GM18907 (cell line): Measurements from ENCODE around the gene NCOA7.

Source experiments
- ATAC-seq: cut with Tn5 transposase; IDR thresholded peaks from one replicate; pipeline ENCODE4 v1.9.1; 2021; ENCODE audit warnings: mild to moderate bottlenecking, moderate library complexity; ENCODE audit not compliant: unreplicated experiment

NCOA7 gene, protein sequence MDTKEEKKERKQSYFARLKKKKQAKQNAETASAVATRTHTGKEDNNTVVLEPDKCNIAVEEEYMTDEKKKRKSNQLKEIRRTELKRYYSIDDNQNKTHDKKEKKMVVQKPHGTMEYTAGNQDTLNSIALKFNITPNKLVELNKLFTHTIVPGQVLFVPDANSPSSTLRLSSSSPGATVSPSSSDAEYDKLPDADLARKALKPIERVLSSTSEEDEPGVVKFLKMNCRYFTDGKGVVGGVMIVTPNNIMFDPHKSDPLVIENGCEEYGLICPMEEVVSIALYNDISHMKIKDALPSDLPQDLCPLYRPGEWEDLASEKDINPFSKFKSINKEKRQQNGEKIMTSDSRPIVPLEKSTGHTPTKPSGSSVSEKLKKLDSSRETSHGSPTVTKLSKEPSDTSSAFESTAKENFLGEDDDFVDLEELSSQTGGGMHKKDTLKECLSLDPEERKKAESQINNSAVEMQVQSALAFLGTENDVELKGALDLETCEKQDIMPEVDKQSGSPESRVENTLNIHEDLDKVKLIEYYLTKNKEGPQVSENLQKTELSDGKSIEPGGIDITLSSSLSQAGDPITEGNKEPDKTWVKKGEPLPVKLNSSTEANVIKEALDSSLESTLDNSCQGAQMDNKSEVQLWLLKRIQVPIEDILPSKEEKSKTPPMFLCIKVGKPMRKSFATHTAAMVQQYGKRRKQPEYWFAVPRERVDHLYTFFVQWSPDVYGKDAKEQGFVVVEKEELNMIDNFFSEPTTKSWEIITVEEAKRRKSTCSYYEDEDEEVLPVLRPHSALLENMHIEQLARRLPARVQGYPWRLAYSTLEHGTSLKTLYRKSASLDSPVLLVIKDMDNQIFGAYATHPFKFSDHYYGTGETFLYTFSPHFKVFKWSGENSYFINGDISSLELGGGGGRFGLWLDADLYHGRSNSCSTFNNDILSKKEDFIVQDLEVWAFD

DNA sequence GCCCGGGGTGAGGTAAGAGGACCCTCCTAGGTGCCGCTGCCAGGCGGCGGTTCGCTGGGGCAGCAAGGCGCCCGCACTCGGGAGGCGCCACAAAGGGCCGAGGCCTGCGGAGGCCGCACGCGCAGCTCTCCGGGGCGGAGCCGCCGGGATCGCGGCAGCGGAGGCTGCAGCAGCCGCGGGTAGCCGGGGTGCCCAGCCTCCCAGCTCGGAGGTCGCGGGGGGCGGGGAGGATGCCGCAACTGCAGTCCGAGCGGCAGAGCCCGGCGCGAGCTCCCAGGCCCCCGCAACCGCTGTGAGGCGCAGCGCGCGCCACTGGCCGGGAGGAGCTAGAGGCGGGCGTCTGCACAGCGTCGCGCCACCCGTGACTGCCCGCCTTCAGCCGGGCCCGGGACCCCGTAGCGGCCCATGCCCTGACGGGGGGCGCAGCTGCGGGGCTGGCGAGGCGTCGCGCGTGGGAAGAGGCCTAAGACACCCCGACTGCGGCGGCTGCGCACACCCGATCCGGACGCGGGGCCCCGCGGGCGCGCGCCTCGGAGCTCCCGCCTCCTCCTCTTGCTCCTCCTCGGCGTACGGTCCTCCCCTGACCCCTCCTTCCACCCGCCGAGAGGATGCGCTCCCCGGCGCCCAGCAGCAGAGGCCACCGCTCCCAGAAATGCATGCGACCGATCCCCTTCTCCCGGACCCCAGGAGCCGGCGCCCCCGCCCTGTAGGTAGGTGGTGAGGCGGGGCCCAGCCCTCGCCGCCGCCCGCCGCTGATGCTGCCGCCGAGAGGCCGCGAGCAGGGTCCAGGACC, at the start of gene NCOA7:
Gene NCOA7, plus strand, starts transcription at position 603 of the 793 bp plus-strand sequence. CDS start 24,395 bp downstream, outside the sequence.
- peak; percentile 77 for ATAC-seq

DNA sequence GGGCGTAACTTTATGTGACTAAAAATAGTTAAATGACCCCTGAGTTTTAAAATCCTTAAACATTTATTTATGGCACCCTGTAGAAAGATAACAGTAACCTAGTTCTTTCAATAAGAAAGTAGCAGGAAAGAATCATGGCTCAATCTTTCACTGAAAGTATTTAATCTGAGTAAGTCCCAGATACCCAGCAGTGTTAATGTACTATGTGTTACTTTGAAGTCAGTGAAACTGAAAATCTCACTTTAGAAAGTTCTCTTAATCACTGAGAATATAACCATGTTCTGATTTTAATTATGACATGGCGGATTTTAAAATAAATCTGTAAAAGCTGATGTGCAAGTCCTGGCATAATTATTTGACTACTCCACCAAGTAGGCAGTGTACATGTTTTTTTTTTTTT, 49.4 kb upstream of the NCOA7 start:
- no peak for ATAC-seq

DNA sequence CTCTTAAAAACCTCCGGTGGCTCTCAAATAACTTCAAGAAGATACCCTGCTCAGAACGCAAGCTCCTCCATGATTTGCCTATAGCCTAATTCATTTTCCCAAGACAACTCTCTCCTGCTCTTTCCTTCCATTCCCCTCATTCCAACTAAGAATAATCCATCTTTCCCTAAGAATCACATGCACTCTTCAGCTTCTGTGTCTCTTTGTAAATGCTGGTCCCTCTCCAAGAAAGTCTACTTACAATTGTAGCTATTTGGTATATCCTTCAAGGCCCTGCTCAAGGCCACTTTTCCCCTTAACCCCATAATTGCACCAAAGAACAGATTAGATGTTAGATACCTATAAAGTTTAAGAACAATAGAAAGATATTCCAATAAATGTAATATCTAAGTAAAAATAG, 48.7 kb upstream of the NCOA7 start:
- ATAC-seq: no peak

DNA sequence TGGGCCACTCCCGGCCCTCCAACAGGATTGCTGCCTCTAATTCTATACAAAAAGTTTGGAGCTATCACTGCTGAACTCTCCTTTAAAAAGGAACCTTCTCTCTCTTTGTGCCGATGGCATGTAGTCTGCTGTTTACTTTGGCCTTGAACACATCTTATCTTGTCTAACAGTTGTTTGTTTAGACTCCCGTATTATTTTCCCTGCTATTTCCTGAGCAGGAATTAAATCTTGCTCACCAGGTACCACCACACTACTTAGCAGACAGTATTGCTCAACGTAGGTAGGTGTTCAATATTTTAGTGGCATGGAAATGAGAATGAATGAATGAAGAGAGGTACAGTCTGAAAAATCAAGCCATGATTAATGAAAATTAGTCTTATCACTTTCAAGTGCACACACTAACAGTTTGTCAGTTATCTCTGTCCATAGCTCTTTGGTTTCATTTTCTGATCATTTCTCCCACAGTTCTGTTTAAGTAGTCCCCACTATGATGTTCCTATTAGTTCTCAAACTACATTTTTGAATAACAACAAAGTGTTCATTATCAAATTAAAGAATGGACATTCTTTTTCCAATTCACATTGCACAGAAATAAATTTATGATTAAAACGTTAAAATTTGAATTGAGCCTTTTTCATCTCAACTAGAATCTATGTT, 48.2 kb upstream of the NCOA7 start:
- ATAC-seq: no peak

DNA sequence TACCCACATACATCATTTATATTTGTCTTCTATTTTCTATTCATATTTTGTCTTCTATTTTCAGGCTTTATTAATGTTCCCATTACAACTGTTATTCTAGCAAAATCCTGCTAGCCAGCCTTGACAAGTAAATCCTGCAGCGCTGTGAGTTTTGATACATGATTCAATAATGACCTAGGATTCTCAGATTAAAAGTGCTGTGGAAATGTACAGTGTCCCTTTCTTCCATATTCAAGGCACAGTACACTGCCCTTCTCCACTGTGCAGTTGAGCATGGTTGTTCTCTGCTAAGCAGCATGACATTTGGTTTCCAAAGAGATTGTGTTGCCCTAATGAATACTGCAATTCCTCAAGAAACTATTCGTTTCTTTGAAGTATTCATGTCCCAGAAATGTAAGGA, 47.2 kb upstream of the NCOA7 start:
- no peak for ATAC-seq

DNA sequence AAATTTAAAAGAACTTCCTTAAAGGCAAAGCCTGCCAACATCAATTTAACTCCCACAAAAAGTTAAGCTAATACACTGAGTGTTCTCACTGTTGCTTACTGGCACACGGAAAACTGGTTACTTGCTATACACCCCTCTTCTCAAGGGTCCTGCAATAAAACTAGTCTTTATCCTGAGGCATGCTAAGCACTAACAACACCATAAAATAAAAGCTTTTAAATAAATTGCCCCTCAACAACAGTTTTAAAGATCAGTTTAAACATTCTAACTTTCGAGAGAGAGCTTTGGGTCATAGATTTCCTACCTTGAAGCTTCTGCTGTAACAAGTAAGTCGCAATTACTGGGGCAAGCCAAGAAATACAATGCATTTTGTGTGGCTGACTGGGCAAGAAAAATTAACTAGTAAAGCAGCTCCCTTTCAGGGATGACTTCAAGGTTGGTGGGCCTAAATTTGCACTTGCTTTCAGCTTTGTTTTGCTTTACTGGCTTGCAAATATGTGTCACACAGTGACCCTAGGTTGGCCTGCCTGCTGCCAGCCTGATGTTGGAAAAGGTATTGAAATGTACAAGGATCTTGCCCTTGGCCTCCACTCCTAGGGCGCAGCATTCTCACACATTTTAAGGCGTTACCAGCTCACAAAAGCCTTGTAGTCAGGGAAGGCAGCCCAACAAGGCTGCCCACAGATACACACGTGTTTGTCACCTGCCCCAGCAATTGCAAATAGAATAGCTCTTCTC, 45.3 kb upstream of the NCOA7 start:
- no peak for ATAC-seq

DNA sequence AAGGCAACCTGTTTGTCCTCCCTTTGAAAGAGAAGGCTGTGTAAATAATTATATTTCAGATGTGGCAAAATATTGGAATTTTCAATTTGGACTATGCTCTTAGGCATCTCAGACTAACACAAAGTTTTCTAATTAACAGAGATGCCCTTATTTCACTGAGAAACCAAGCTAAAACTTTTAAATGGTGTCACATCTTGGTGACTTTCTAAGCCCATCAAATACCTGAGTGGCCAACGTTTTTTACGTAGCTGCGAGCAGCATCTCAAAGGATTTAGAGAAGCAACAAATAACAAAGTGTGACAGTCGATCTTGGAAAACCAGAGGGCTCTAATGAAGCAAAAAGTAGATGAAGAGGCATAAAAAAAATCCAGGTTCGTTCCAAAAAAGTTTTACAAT, 44.7 kb upstream of the NCOA7 start:
- no peak for ATAC-seq

DNA sequence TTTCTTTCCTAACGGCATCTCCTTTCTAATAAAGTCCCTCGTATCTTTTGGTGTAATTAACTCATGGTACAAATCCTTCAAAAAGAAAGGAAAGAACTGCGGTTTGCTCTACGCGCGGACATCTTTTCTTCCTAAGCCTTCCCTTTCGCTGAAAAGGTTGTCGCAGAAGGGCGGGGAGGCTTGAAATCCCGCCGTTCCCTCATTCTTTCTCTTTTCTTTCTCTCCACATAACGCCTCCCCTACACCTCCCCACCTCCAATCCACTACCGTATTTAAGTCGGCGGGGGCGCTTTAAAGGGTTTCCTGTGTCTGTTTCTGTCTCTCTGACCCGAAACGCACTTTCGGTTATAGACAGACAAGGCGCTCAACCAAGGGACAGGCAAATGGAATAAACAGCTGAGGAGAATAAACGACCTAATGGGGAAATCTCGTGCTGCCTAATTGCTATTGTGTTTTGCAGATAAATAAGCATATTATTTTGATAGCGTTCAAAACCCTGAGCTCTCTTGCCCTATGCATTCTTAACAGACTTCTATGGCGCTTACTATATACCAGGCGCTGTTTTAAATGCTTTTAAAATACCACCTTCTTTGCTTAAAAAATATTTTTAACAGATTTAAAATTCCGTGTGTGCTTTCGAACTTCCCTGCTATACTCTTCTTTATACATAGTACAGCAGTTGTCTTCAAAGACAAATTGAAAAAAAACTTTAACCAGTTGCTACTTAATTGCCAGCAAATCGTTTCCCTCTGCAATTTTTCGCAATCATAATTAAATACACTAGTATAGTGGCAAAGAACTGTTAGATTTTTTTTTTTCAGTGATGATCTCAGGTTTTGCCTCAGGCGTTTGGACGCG, 43.8 kb upstream of the NCOA7 start:
- ATAC-seq: peak; percentile 69

DNA sequence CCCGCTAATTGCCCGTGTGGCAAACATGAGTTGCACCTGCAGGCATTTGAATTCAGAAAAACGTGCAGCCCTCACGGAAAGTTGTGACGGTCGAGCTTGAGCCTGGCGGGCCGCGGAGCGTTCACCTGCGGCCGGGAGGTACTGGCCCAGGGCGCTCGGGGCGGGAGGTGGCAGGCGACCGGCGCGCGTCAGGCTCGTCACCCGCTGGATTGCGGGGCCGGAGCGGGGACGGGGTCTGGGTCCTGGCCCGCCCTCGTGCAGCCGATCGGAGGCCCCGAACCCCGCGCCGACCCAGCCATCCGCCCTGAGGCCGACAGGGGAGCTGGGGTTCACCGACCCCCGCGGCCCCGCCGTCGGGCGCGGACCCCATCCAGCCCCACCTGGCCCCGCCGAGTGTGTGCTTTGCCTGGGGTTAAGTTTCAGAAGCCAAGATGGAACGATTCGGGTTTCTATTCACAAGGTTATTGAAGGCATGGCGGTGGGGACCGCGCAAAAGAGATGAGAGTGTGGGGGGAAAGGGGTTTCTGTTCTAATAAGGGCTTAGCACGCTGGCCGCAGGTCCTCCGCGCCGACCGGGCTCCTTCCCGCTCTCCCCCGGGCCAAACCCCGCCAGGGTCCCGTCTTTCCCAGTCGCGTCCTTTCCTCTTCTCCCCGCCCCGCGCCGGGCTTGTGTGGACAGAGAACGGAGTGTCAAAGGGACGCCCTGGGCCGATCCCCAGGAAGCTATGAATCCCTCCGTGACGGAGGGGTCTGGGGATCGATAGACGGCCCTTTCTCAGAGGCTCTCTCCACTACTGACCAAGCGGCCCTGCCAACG, 43.0 kb upstream of the NCOA7 start:
- no peak for ATAC-seq

DNA sequence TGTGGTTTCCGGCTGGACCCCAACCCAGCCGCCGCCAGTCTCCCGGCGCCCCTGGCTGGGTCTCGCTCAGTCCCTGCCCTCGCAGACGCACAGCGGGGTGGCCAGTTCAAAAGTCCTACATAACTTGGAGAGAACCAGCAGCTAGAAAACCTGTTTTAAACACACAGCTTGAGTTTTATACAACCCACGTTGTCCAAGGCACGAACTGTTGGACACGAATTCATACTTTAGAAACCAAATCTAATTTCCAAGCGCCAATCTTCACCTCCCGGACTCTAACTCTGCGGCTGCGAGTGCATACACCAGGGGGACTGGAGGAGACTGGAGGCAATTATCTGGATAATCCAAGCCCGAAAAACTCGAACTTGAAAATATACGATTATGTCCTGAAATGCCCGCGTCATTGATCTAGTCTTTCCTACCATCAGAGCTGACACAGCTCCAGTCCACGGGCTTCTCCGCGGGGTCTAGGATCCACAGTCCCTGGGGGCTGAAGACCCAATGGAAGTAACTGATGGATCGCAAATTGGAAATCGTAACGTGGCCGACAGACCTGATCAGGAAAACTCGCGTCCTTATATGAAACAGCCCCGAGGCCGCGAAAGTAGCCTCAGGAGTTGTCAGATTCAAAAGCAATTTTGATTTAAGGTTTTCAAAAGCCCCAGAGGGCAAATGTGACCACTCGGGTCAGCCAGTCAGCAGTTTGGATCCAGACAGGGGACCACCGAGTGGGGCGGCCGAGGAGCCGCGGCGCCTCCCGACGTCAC, 42.2 kb upstream of the NCOA7 start:
- ATAC-seq: no peak

DNA sequence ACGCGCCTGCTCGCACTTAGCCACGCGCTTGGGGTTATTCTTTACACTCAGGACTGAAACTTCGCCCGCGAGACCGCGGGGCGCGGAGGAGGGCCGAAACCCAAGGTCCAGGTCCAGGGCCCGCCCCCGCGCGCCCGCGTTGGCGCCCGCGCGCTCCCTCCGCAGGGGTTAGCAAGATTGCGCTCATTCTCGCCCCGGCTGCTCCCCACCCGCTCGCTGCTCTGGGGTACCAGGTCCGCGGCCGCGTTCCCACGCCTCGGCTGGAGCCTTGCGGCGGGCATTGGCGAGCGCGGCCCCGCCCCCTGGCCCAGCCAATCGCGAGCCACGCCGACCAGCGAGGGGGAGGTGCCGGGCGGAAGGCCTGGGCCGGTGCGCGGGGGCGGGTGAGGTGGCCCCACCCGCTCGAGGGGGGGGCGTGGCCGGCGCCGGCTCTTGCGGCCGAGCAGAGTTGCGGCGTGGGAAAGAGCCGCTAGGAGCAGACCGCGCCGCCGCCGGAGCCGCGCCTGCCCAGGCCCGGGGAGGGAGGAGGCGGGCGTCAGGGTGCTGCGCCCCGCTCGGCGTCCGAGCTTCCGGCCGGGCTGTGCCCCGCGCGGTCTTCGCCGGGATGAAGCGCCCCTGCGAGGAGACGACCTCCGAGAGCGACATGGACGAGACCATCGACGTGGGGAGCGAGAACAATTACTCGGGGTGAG, 41.4 kb upstream of the NCOA7 start, which contains the start of gene HEY2:
Gene HEY2, plus strand, starts transcription at position 460 of the 692 bp plus-strand sequence. Its CDS starts 145 bp downstream, at position 605.
- peak; percentile 91 for ATAC-seq

DNA sequence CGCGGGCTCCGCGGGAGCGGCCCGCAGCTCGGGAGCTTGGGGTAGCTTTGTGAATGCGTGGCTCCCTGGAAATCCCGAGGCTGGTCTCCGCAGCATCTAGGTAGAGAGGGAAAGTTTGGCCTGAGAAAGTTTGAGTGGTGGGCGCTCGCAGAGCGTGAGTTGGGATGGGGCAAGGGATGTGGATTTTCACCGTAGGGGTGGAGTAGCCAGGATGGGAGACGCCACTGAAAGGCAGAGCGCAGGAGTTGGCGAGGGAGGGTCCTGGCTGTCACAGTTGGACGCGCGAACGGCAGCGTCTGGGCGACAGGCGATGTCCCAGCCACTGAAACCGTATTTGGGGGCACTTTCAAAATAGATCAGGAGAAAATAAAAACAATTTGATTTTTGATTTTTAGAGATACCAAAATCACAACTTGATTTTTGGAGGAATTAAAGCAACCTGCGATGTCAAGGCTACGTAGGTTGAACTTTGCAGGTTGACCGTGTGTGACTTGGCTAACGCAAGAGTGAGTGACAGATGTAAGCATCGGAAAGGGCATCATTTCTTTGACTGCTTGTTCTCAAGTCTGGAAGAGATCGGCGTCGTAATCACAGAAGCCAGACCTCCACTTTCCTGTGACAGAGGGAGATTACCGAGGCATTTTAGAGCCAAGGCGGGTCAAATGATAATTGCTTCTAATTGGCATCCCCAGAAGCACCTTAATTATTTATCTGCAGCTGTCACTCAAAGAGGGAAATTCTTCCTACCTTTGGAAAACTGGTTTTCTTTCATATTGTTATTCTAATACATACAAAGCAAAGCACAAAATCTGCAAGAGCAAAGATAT, 40.7 kb upstream of the NCOA7 start:
- no peak for ATAC-seq

DNA sequence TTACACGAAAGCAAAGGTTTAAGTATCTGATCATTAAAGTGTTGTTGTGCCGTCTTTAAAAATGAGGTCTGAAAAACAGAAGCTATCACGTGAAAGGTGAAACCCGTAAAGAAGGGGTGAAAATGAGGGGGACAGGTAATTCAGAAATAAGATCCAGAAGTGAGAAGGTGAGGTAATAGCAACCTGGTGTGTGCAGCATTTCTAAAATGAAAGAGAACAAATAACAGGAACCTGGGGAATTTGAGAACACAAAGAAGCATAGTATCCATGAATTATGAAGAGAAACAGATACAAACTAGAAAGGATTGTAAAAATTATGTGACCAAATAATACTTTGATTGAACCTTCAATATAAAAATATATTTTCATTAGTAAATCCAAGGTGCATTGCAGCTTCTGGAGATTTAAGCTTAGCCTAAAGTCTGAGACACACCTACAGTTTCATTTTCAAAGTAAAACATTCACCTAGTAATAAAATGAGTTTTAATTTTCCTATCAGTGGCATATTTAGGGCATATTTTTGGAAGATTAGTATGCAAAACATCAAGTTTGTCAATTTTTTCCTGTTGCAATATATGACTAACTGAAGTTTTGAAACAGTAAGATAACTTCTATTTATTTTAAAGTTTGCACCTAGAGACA, 39.9 kb upstream of the NCOA7 start:
- no peak for ATAC-seq

DNA sequence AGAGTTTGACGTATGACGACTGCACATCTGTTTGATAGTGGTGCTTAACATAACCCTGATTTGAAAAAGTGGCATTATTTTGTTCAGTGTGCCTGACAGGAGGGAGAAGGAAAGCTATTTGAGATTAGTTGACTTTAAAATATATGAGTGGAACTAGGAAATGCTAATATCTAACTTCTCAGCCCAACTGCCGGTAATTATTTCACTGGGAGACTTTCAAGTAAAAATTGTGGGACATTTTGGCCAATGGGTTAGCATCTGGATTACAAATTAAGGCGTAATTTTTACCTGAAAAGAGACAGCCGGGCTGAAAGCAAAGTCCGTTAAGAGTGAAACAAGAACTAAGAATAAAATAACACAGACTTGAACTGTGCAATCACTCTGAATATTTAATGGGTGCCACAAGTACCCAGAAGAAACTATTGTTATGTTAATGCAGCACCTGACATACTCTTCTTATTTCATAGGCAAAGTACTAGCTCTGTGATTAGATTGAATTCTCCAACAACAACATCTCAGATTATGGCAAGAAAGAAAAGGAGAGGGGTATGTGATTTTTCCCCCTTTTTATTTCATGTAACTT, 39.3 kb upstream of the NCOA7 start:
- ATAC-seq: no peak

DNA sequence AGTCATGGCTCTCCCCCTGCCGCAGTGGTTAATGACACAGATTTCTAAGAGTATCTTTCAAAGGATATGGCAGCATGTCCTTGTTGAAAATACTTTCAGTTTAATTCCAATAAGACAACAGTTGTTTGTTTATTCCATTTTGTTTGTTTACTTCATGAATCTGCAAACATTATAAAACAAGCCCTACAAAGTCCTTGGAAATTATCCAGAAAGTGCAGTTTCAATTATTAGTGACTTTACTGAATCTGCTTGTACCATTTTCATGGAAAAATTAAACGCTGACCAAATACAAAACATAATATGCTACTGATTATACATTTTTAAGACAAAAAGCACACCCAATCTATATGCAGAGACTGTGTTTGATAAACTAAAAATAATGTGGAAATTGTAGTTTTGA, 38.0 kb upstream of the NCOA7 start:
- no peak for ATAC-seq
